Measurements from ENCODE around the gene C1orf174.

C1orf174 gene

DNA sequence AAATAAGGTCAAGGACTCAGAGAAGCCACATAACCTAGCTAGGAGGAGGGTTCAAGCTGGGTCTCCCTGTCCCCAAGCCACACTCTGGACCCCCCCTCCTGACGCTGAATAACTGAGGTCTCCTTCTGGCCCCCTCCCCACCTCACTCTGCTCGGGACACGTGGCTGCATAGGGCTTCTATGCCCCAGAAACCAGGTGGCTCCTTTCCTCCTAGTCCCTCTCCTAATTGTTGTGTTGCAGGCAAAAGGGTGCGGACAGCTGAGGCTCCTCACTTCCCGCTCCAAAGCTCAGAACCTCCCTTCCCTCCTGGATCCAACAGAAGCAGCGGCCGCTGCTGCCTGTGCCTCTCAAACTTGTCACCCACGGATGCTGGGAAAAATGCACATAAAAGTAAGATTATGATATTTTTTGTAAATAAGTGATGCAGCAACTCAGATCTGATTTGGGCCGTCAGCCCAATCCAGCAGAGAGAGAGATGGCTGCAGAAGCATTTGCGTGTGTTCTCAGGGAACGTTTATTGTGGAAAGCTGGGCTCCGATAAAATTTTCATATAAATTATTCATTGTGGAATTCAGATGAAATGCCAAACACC is 40.8 kb upstream of the C1orf174 start:
- TF ChIP-seq POU2F2 (IDR thresholded peaks at IDR 0.05; ENCODE audit: low read depth, low read length): no peak
- DNase-seq (ENCODE audit: insufficient read length, low spot score): no peak
- FAIRE-seq: no peak

DNA sequence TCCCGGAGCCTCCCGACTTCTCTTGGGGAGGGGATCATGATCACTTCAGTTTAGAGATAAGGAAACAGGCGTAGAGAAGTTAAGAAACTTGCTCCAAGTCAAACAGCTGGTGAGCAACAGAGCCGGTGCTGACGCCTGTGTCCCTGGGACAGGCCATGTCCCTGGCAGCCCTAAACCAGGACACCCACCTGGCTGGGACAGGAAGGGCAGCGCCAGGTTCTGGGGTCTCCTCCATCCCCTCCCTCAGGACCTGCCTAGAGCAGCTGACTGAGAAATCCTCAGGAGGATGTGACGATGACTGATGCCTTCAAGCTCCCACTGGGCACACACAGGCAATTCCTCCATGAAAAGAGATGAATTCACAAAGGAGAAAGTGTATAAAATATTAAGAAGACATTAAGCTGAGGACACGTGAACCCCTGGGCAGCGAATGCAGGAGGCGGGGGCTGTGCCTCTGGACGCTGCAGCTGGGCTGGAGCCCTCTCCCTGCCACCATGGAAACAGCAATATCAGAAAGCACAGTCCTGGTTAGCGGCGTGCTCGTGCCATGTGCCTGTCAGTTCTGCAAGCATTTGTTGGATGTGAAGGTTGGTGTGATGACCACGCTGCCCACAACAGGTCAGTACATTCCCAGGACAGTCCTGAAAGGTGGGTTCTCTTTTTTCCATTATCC is 40.1 kb upstream of the C1orf174 start:
- FAIRE-seq: no peak
- TF ChIP-seq TAF1 (IDR thresholded peaks at IDR 0.05; ENCODE audit: low read depth, low read length) (no peak), POU2F2 (IDR thresholded peaks at IDR 0.05; ENCODE audit: low read depth, low read length) (no peak), SPI1 (IDR thresholded peaks at IDR 0.05; ENCODE audit: low read depth, low read length) (no peak), PAX5 (IDR thresholded peaks at IDR 0.05; ENCODE audit: insufficient read depth, low read length, severe bottlenecking) (no peak), POLR2A (IDR thresholded peaks at IDR 0.05; ENCODE audit: low read depth, low read length) (no peak), POLR2AphosphoS5 (IDR thresholded peaks at IDR 0.05; ENCODE audit: low read depth, low read length) (no peak)
- DNase-seq (ENCODE audit: insufficient read length, low spot score): no peak

GRCh38 chr1:3939242-3940080 is 39.4 kb upstream of the C1orf174 start:
- no peak for TF ChIP-seq PAX5 (IDR thresholded peaks at IDR 0.05; ENCODE audit: insufficient read depth, low read length, severe bottlenecking)
- no peak for TF ChIP-seq POLR2A (IDR thresholded peaks at IDR 0.05; ENCODE audit: low read depth, low read length)
- TF ChIP-seq POU2F2 (IDR thresholded peaks at IDR 0.05; ENCODE audit: low read depth, low read length): no peak
- TF ChIP-seq SPI1 (IDR thresholded peaks at IDR 0.05; ENCODE audit: low read depth, low read length): no peak
- no peak for TF ChIP-seq TAF1 (IDR thresholded peaks at IDR 0.05; ENCODE audit: low read depth, low read length)
- TF ChIP-seq POLR2AphosphoS5 (IDR thresholded peaks at IDR 0.05; ENCODE audit: low read depth, low read length): no peak
- DNase-seq (ENCODE audit: insufficient read length, low spot score) (no peak), FAIRE-seq (no peak)

- no peak for DNase-seq (ENCODE audit: insufficient read length, low spot score)
- no peak for FAIRE-seq
- TF ChIP-seq POU2F2 (IDR thresholded peaks at IDR 0.05; ENCODE audit: low read depth, low read length): no peak
- no peak for TF ChIP-seq PAX5 (IDR thresholded peaks at IDR 0.05; ENCODE audit: insufficient read depth, low read length, severe bottlenecking)
- no peak for TF ChIP-seq TAF1 (IDR thresholded peaks at IDR 0.05; ENCODE audit: low read depth, low read length)
- no peak for TF ChIP-seq POLR2AphosphoS5 (IDR thresholded peaks at IDR 0.05; ENCODE audit: low read depth, low read length)
- TF ChIP-seq SPI1 (IDR thresholded peaks at IDR 0.05; ENCODE audit: low read depth, low read length): no peak
- no peak for TF ChIP-seq POLR2A (IDR thresholded peaks at IDR 0.05; ENCODE audit: low read depth, low read length)
These were observed 32.3 kb upstream of the C1orf174 start for GRCh38 chr1:3932156-3932919.

DNA sequence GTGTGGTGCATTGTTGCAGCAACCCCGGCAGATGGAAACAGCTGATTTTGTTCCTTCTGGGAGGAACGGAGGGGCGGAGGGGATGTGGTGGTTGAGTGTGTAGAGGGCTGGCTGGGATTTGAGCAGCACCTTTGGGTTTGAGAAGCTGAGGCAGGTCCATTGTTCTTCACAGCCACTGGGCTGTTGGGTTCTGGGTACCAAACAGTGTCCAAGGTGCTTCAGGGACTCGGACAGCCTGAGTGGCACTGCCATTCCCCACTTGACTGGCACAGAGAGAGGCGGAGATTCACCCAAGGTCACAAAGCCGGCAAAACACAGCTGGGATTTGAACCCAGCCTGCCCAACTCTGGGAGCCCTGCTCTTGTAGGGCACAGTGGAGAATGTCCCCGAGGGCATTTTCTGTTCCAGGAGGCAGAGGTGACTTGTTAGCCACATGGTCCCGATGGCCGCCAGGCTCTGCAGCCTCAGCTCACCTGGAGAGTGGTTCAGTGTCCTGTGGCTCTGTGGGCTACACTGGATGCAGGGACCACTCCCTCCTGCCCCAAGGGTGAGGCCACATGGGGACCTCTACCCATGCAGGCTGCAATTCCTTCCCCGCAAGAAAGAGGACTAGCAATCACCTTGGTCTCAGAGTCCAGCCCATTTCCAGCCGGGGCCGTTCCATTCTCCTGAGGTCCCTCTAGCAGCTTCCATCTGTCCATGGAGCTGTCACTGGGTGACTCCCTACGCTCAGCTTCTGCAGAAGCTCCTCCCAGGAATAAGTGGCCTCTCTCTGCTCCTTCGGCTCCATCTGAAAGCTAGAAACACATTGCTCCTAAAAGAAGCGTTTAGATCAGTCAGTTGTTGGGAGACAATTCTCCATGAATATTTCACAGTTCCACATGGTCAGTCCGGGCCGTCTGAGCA is 31.2 kb upstream of the C1orf174 start:
- FAIRE-seq: no peak
- no peak for TF ChIP-seq POLR2A (IDR thresholded peaks at IDR 0.05; ENCODE audit: low read depth, low read length)
- no peak for TF ChIP-seq POLR2AphosphoS5 (IDR thresholded peaks at IDR 0.05; ENCODE audit: low read depth, low read length)
- TF ChIP-seq TAF1 (IDR thresholded peaks at IDR 0.05; ENCODE audit: low read depth, low read length): no peak
- no peak for TF ChIP-seq PAX5 (IDR thresholded peaks at IDR 0.05; ENCODE audit: insufficient read depth, low read length, severe bottlenecking)
- TF ChIP-seq SPI1 (IDR thresholded peaks at IDR 0.05; ENCODE audit: low read depth, low read length): no peak
- no peak for TF ChIP-seq POU2F2 (IDR thresholded peaks at IDR 0.05; ENCODE audit: low read depth, low read length)
- no peak for DNase-seq (ENCODE audit: insufficient read length, low spot score)

DNA sequence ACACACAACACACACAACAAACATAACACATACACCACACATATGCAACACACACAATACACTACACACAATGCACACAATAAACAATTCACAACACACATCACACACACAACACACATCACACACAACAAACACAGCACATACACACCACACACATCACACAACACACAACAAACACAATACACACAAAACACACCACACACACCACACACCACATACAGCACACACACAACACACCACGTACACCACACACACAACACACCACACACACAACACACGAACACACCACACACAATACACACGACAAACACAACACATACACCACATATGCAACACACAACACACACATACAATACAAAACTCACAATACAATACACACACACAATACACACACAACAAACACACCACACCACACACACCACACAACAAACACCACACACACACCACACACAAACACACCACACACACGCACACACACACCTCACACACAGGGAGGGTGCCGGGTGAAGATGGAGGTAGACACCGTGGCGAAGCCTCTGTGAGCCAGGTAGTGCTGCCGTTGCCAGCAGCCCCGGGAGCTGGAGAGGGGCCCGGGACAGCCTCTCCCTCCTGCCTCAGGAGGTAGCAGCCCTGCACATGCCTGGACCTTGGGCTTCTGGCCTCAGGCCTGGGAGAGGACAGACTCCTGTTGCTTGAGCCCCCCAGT is 30.4 kb upstream of the C1orf174 start:
- DNase-seq (ENCODE audit: insufficient read length, low spot score) (no peak), FAIRE-seq (no peak)
- TF ChIP-seq POU2F2 (IDR thresholded peaks at IDR 0.05; ENCODE audit: low read depth, low read length) (no peak), POLR2AphosphoS5 (IDR thresholded peaks at IDR 0.05; ENCODE audit: low read depth, low read length) (no peak), PAX5 (IDR thresholded peaks at IDR 0.05; ENCODE audit: insufficient read depth, low read length, severe bottlenecking) (no peak), POLR2A (IDR thresholded peaks at IDR 0.05; ENCODE audit: low read depth, low read length) (no peak), TAF1 (IDR thresholded peaks at IDR 0.05; ENCODE audit: low read depth, low read length) (no peak), SPI1 (IDR thresholded peaks at IDR 0.05; ENCODE audit: low read depth, low read length) (no peak)

GRCh38 chr1:3929126-3929525 is 29.1 kb upstream of the C1orf174 start:
- no peak for TF ChIP-seq SPI1 (IDR thresholded peaks at IDR 0.05; ENCODE audit: low read depth, low read length)
- no peak for TF ChIP-seq TAF1 (IDR thresholded peaks at IDR 0.05; ENCODE audit: low read depth, low read length)
- no peak for TF ChIP-seq POLR2AphosphoS5 (IDR thresholded peaks at IDR 0.05; ENCODE audit: low read depth, low read length)
- TF ChIP-seq PAX5 (IDR thresholded peaks at IDR 0.05; ENCODE audit: insufficient read depth, low read length, severe bottlenecking): no peak
- no peak for TF ChIP-seq POU2F2 (IDR thresholded peaks at IDR 0.05; ENCODE audit: low read depth, low read length)
- TF ChIP-seq POLR2A (IDR thresholded peaks at IDR 0.05; ENCODE audit: low read depth, low read length): no peak
- no peak for FAIRE-seq
- DNase-seq (ENCODE audit: insufficient read length, low spot score): no peak

GRCh38 chr1:3928586-3928985 is 28.5 kb upstream of the C1orf174 start:
- FAIRE-seq (no peak), DNase-seq (ENCODE audit: insufficient read length, low spot score) (no peak)
- TF ChIP-seq POLR2AphosphoS5 (IDR thresholded peaks at IDR 0.05; ENCODE audit: low read depth, low read length): no peak
- no peak for TF ChIP-seq POU2F2 (IDR thresholded peaks at IDR 0.05; ENCODE audit: low read depth, low read length)
- no peak for TF ChIP-seq TAF1 (IDR thresholded peaks at IDR 0.05; ENCODE audit: low read depth, low read length)
- TF ChIP-seq PAX5 (IDR thresholded peaks at IDR 0.05; ENCODE audit: insufficient read depth, low read length, severe bottlenecking): no peak
- TF ChIP-seq SPI1 (IDR thresholded peaks at IDR 0.05; ENCODE audit: low read depth, low read length): no peak
- no peak for TF ChIP-seq POLR2A (IDR thresholded peaks at IDR 0.05; ENCODE audit: low read depth, low read length)
